Mesendoderm (in vitro differentiated cells): ENCODE data around the gene TEX28.
"Not testable (repeated sequence)": the region's sequence is repeated elsewhere in the genome, so short reads cannot be mapped to it uniquely, and the experiment has no call there.

Experiments
- DNase-seq: peaks from one replicate; pipeline ENCODE4 v3.0.0; 2013
- H2AK5ac ChIP-seq: 2 replicates; pipeline ENCODE4 v1.6.1; 2013; ENCODE audit warnings: low read length, inconsistent platforms
- H2BK120ac ChIP-seq: 2 replicates; pipeline ENCODE4 v1.6.1; 2013; ENCODE audit warnings: low read depth, mild to moderate bottlenecking, low read length, moderate library complexity, mixed read lengths
- H2BK15ac ChIP-seq: replicated peaks from 2 replicates; pipeline ENCODE4 v1.6.1; 2013; ENCODE audit warnings: low read depth, mild to moderate bottlenecking, moderate library complexity
- H2BK5ac ChIP-seq: 2 replicates; pipeline ENCODE4 v1.6.1; 2013; ENCODE audit warnings: low read length, inconsistent platforms
- H3K18ac ChIP-seq: 2 replicates; pipeline ENCODE4 v1.6.1; 2013; ENCODE audit warnings: mild to moderate bottlenecking, low read length, mixed read lengths
- H3K23ac ChIP-seq: one replicate; pipeline ENCODE4 v1.6.1; 2013; ENCODE audit warnings: low read length
- H3K27ac ChIP-seq: 2 replicates; pipeline ENCODE4 v1.5.1; 2013; ENCODE audit warnings: low read depth, mild to moderate bottlenecking, inconsistent platforms, low read length, moderate library complexity
- H3K27me3 ChIP-seq: 2 replicates; pipeline ENCODE4 v1.6.1; 2013; ENCODE audit warnings: low read length, control low read depth, mild to moderate bottlenecking, inconsistent platforms; ENCODE audit not compliant: insufficient read depth, poor library complexity
- H3K36me3 ChIP-seq: 2 replicates; pipeline ENCODE4 v1.6.1; 2013; ENCODE audit warnings: low read length, inconsistent platforms; ENCODE audit not compliant: control insufficient read depth, insufficient read depth
- H3K4ac ChIP-seq: one replicate; pipeline ENCODE4 v1.6.1; 2013; ENCODE audit warnings: low read depth, mild to moderate bottlenecking, low read length, moderate library complexity
- H3K4me1 ChIP-seq: 2 replicates; pipeline ENCODE4 v1.6.1; 2013; ENCODE audit warnings: low read depth, low read length, inconsistent platforms; ENCODE audit not compliant: control insufficient read depth
- H3K4me2 ChIP-seq: 2 replicates; pipeline ENCODE4 v1.6.1; 2013; ENCODE audit warnings: low read length
- H3K4me3 ChIP-seq: 2 replicates; pipeline ENCODE4 v1.5.1; 2013; ENCODE audit warnings: mild to moderate bottlenecking, low read length
- H3K56ac ChIP-seq: one replicate; pipeline ENCODE4 v1.6.1; 2013; ENCODE audit warnings: low read length
- H3K79me1 ChIP-seq: 2 replicates; pipeline ENCODE4 v1.6.1; 2013; ENCODE audit warnings: low read length, inconsistent platforms
- H3K79me2 ChIP-seq: 2 replicates; pipeline ENCODE4 v1.6.1; 2013; ENCODE audit warnings: mild to moderate bottlenecking, low read length; ENCODE audit not compliant: control insufficient read depth, insufficient read depth
- H3K9ac ChIP-seq: 2 replicates; pipeline ENCODE4 v1.6.1; 2013; ENCODE audit warnings: low read length, inconsistent platforms
- H4K5ac ChIP-seq: one replicate; pipeline ENCODE4 v1.6.1; 2013; ENCODE audit warnings: low read length
- H4K8ac ChIP-seq: one replicate; pipeline ENCODE4 v1.6.1; 2013; ENCODE audit warnings: low read depth, mild to moderate bottlenecking, control low read depth, low read length, moderate library complexity
- WGBS: extraction: QIAGEN DNeasy Blood & Tissue Kit; methylation state at CpG from one replicate; pipeline ENCODE4 v1.1.7; 2013; ENCODE audit warnings: low lambda C conversion rate, missing lambda C conversion rate; ENCODE audit not compliant: insufficient coverage; ENCODE audit errors: extremely low coverage; 5-methylcytosine and 5-hydroxymethylcytosine counted together

Gene TEX28

GRCh38 chrX:154303476-154303875 lies 8.6 kb upstream of the TEX28 start:
- no peaks in the 10 kb centered on the region for H3K4me1 ChIP-seq
- no peak overlapping the region for H4K8ac ChIP-seq
- H3K27ac ChIP-seq, result no peak overlapping the region
- no peak overlapping the region for H3K4ac ChIP-seq
- no peak overlapping the region for H3K23ac ChIP-seq
- H3K4me2 ChIP-seq, result no peak overlapping the region
- no peaks in the 10 kb centered on the region for H3K79me2 ChIP-seq
- H2BK15ac ChIP-seq, result no peak overlapping the region
- H3K18ac ChIP-seq, result no peak overlapping the region
- H2BK5ac ChIP-seq, result no peak overlapping the region
- H3K36me3 ChIP-seq, result no peaks in the 10 kb centered on the region
- no peaks in the 10 kb centered on the region for H3K79me1 ChIP-seq
- WGBS, result no CpG with 5 or more reads among the region's 8 CpGs
- no peak overlapping the region for H4K5ac ChIP-seq
- no peaks in the 10 kb centered on the region for H3K27me3 ChIP-seq
- H3K4me3 ChIP-seq, result no peak overlapping the region
- no peak overlapping the region for H3K56ac ChIP-seq
- H2BK120ac ChIP-seq, result no peak overlapping the region
- no peak overlapping the region for H2AK5ac ChIP-seq
- no peak for DNase-seq
- no peak overlapping the region for H3K9ac ChIP-seq

GRCh38 chrX:154302998-154303397 lies 8.1 kb upstream of the TEX28 start:
- H3K18ac ChIP-seq, H3K36me3 ChIP-seq, H3K79me2 ChIP-seq, H2BK15ac ChIP-seq, H3K4me1 ChIP-seq, H4K8ac ChIP-seq, H3K27ac ChIP-seq, H3K27me3 ChIP-seq, H2AK5ac ChIP-seq, H3K4ac ChIP-seq, H2BK120ac ChIP-seq, H3K56ac ChIP-seq, H4K5ac ChIP-seq, H3K9ac ChIP-seq, H3K4me3 ChIP-seq, H2BK5ac ChIP-seq, DNase-seq, H3K4me2 ChIP-seq, H3K23ac ChIP-seq, H3K79me1 ChIP-seq: not testable (repeated sequence)
- WGBS, result no CpG with 5 or more reads among the region's 7 CpGs

GRCh38 chrX:154300816-154301215 lies 5.9 kb upstream of the TEX28 start:
- H2AK5ac ChIP-seq, result no peak overlapping the region
- no peak overlapping the region for H2BK120ac ChIP-seq
- no peak overlapping the region for H2BK5ac ChIP-seq
- H3K4me3 ChIP-seq, result no peak overlapping the region
- H3K9ac ChIP-seq, result no peak overlapping the region
- H3K36me3 ChIP-seq, result no peaks in the 10 kb centered on the region
- H3K4me1 ChIP-seq, result no peaks in the 10 kb centered on the region
- no CpG with 5 or more reads among the region's 8 CpGs for WGBS
- H3K4me2 ChIP-seq, result no peak overlapping the region
- no peak overlapping the region for H2BK15ac ChIP-seq
- H3K79me1 ChIP-seq, result no peaks in the 10 kb centered on the region
- no peak overlapping the region for H3K56ac ChIP-seq
- no peak overlapping the region for H4K5ac ChIP-seq
- no peak overlapping the region for H3K27ac ChIP-seq
- H3K4ac ChIP-seq, result no peak overlapping the region
- no peaks in the 10 kb centered on the region for H3K79me2 ChIP-seq
- DNase-seq, result no peak
- H3K27me3 ChIP-seq, result no peaks in the 10 kb centered on the region
- no peak overlapping the region for H4K8ac ChIP-seq
- no peak overlapping the region for H3K23ac ChIP-seq
- H3K18ac ChIP-seq, result no peak overlapping the region

GRCh38 chrX:154298312-154298711 lies 3.4 kb upstream of the TEX28 start:
- H4K8ac ChIP-seq, result no peak overlapping the region
- no peak overlapping the region for H3K56ac ChIP-seq
- no peaks in the 10 kb centered on the region for H3K4me1 ChIP-seq
- H3K4me2 ChIP-seq, result no peak overlapping the region
- H3K79me2 ChIP-seq, result no peaks in the 10 kb centered on the region
- no peak overlapping the region for H3K4me3 ChIP-seq
- no peaks in the 10 kb centered on the region for H3K79me1 ChIP-seq
- no peak overlapping the region for H3K18ac ChIP-seq
- H3K27ac ChIP-seq, result no peak overlapping the region
- no peak overlapping the region for H3K9ac ChIP-seq
- no peak overlapping the region for H2BK15ac ChIP-seq
- no peak overlapping the region for H2BK120ac ChIP-seq
- H3K36me3 ChIP-seq, result no peaks in the 10 kb centered on the region
- no peak overlapping the region for H2BK5ac ChIP-seq
- no peak for DNase-seq
- no peak overlapping the region for H4K5ac ChIP-seq
- H3K23ac ChIP-seq, result no peak overlapping the region
- H2AK5ac ChIP-seq, result no peak overlapping the region
- WGBS, result no CpG with 5 or more reads among the region's 7 CpGs
- H3K4ac ChIP-seq, result no peak overlapping the region
- H3K27me3 ChIP-seq, result no peaks in the 10 kb centered on the region

GRCh38 chrX:154296731-154297130 lies 1.8 kb upstream of the TEX28 start:
- Histone ChIP-seq H4K5ac (no peak overlapping the region), H3K56ac (no peak overlapping the region), H2BK5ac (no peak overlapping the region), H3K27me3 (no peaks in the 10 kb centered on the region), H3K79me2 (no peaks in the 10 kb centered on the region), H2AK5ac (no peak overlapping the region), H3K18ac (no peak overlapping the region), H3K23ac (no peak overlapping the region), H3K4me2 (no peak overlapping the region), H3K27ac (no peak overlapping the region), H3K36me3 (no peaks in the 10 kb centered on the region), H3K4me1 (no peaks in the 10 kb centered on the region), H4K8ac (no peak overlapping the region), H3K79me1 (no peaks in the 10 kb centered on the region), H3K4me3 (no peak overlapping the region), H3K4ac (no peak overlapping the region), H2BK120ac (no peak overlapping the region), H2BK15ac (no peak overlapping the region), H3K9ac (no peak overlapping the region)
- no peak for DNase-seq
- no CpG with 5 or more reads among the region's 18 CpGs for WGBS

- Histone ChIP-seq H3K4me3 (no peak within 1 kb of the TSS), H3K4me1 (no peaks in the 10 kb centered on the region), H2BK5ac (no peak within 1 kb of the TSS), H3K79me2 (no peaks in the 10 kb centered on the region), H3K56ac (no peak within 1 kb of the TSS), H3K27me3 (no peaks in the 10 kb centered on the region), H2BK120ac (no peak within 1 kb of the TSS), H3K4ac (no peak within 1 kb of the TSS), H3K27ac (no peak within 1 kb of the TSS), H3K4me2 (no peak within 1 kb of the TSS), H3K23ac (no peak within 1 kb of the TSS), H2AK5ac (no peak within 1 kb of the TSS), H3K36me3 (no peaks in the 10 kb centered on the region), H3K79me1 (no peaks in the 10 kb centered on the region), H4K8ac (no peak within 1 kb of the TSS), H2BK15ac (no peak within 1 kb of the TSS), H4K5ac (no peak within 1 kb of the TSS), H3K9ac (no peak within 1 kb of the TSS), H3K18ac (no peak within 1 kb of the TSS)
- no peak for DNase-seq
- WGBS, result no CpG with 5 or more reads among the region's 37 CpGs
These were observed 863 bp upstream of the TEX28 start, which contains the start of gene TKTL1 for GRCh38 chrX:154295664-154296310. Gene TKTL1 (plus strand): TSS chrX:154295795. CDS start chrX:154295860, 65 bp downstream.
